ENCODE results near the gene RABGAP1L. TPM values are rescaled to one million over a fixed set of nuclear protein-coding genes. Genes with fewer than 3 reads are reported as not detected.

Gene RABGAP1L
- total and polyA plus RNA-seq, 2 of the 8 experiments (the other 6 are each of a cell fraction or from before 2014, with no cell fraction given): 33.3 to 156 TPM

DNA sequence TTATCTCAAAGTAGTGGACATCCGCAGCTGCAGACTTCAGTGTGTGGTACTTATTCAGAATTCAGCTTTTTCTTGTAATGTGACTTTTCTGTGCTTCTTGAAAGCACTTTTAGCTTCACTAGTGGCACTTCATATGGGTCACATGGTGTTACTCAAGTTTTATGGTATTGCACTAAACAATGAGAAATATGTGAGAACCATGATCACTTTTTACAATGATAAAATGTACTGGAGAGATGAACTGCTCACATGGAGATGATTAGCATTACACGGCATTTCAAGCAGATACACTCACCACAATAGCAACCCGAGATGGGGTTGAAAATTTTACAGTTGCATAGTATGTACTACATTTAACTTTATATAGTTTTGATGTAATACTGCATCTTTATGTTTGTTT, 248.3 kb downstream of the RABGAP1L start:
- no peaks in the 10 kb centered on the region for H4K20me1 ChIP-seq (replicated peaks in 1 of 2; ENCODE audit: control insufficient read depth in 1 of 2, insufficient read depth in 2 of 2, low read length in 2 of 2)
- no peak overlapping the region for H3K4ac ChIP-seq (replicated peaks; ENCODE audit: insufficient read length, low read depth, low read length)
- H3K23me2 ChIP-seq (ENCODE audit: low read depth, low read length): no peaks in the 10 kb centered on the region
- H3K36me3 ChIP-seq (ENCODE audit: control insufficient read depth in 2 of 4, insufficient read depth in 4 of 4, low read length in 3 of 4): no peaks in the 10 kb centered on the region
- H3K79me2 ChIP-seq (ENCODE audit: control insufficient read depth in 1 of 2, insufficient read depth in 2 of 2, low read length in 2 of 2): no peaks in the 10 kb centered on the region
- H4K5ac ChIP-seq (ENCODE audit: insufficient read length, low read depth, low read length): no peak overlapping the region
- H3K23ac ChIP-seq (ENCODE audit: insufficient read length): no peak overlapping the region
- H3K79me1 ChIP-seq (ENCODE audit: low read depth, low read length): no peaks in the 10 kb centered on the region
- H2BK5ac ChIP-seq (ENCODE audit: low read depth, low read length): no peak overlapping the region
- no peak overlapping the region for H2AK5ac ChIP-seq (ENCODE audit: low read depth, low read length)
- H4K91ac ChIP-seq (replicated peaks; ENCODE audit: insufficient read length, low read length): no peak overlapping the region
- no peaks in the 10 kb centered on the region for H3K9me3 ChIP-seq (ENCODE audit: insufficient read depth in 2 of 2, low read depth in 1 of 2, low read length in 1 of 2)
- no peaks in the 10 kb centered on the region for H3K27me3 ChIP-seq (replicated peaks in 1 of 4; ENCODE audit: control insufficient read depth in 3 of 4, extremely low read depth in 1 of 4, insufficient read depth in 3 of 4, low read length in 3 of 4)
- H3K14ac ChIP-seq (ENCODE audit: insufficient read length): no peak overlapping the region
- H3K18ac ChIP-seq (ENCODE audit: extremely low read depth, low read length): no peak overlapping the region
- H3K4me1 ChIP-seq (replicated peaks in 1 of 4; ENCODE audit: control insufficient read depth in 3 of 4, insufficient read depth in 4 of 4, low read length in 3 of 4): no peaks in the 10 kb centered on the region
- H3K9ac ChIP-seq (replicated peaks in 1 of 4; ENCODE audit: extremely low read depth in 1 of 4, low read depth in 3 of 4, low read length in 3 of 4): no peak overlapping the region
- no peak overlapping the region for H2BK12ac ChIP-seq (ENCODE audit: low read depth, low read length)
- H2BK120ac ChIP-seq (replicated peaks; ENCODE audit: low read depth, low read length): no peak overlapping the region
- H2BK15ac ChIP-seq (ENCODE audit: low read length): no peak overlapping the region
- no peak overlapping the region for H2AFZ ChIP-seq (ENCODE audit: low read length)
- CTCF ChIA-PET (ENCODE audit: partially characterized antibody): interaction anchor here (0.6 to 1.2 kb wide), 2 partner anchors 149 to 1663 kb away, joined by 3 read pairs; no protein-coding TSS in a partner anchor
- H3K56ac ChIP-seq (replicated peaks; ENCODE audit: insufficient read length, low read depth, low read length): no peak overlapping the region
- no peak overlapping the region for H3K27ac ChIP-seq (ENCODE audit: low read depth, low read length)
- DNase-seq (ENCODE audit: low read depth in 1 of 2, low spot score in 2 of 2) (no peak), FAIRE-seq (no peak)
- no peak overlapping the region for H2BK20ac ChIP-seq (ENCODE audit: low read length)
- TF ChIP-seq CHD1 (IDR thresholded peaks at IDR 0.05; ENCODE audit: low read depth, low read length) (no peak), YY1 (IDR thresholded peaks at IDR 0.05; ENCODE audit: low read depth, low read length) (no peak), CBX5 (IDR thresholded peaks at IDR 0.05; ENCODE audit: low read depth, low read length) (no peak), KDM4A (IDR thresholded peaks at IDR 0.05; ENCODE audit: low read depth, low read length, severe bottlenecking) (no peak)
- H3K4me3 ChIP-seq (ENCODE audit: extremely low read depth in 1 of 4, insufficient read depth in 2 of 4, low read depth in 3 of 4, low read length in 4 of 4): no peak overlapping the region
- POLR2A ChIA-PET (ENCODE audit: partially characterized antibody): no interaction called here
- no peak overlapping the region for H3K4me2 ChIP-seq (ENCODE audit: insufficient read depth in 1 of 2, low read depth in 2 of 2, low read length in 2 of 2)
- H4K8ac ChIP-seq (ENCODE audit: extremely low read depth, insufficient read depth, low read length): no peak overlapping the region
- 97% methylated on average over 3 of the region's 3 CpGs; no CpG with 5 or more reads in 1 of the 2 experiments for WGBS, 2 experiments (ENCODE audit: extremely low coverage in 1 of 2, insufficient coverage in 1 of 2, insufficient read length in 1 of 2, insufficient replicate concordance in 2 of 2, low coverage in 1 of 2, low lambda C conversion rate in 2 of 2, missing lambda C conversion rate in 1 of 2)

All from H1 (cell line).